Lower leg skin (tissue), 4 donors: ENCODE measurements around the gene SAFB2. TPM values are rescaled to one million over a fixed set of nuclear protein-coding genes. Genes with fewer than 3 reads are reported as not detected.

Source experiments
- DNase-seq, 2 donors: peaks; one replicate each; pipeline ENCODE4 v3.0.0-alpha.2; 2019; ENCODE audit warnings: low spot score in 2 of 2
- H3K4me3 ChIP-seq: fragments of 200-600 bp; sonication (generic); 2 replicates; pipeline ENCODE4 v1.5.1; 2017; ENCODE audit warnings: mild to moderate bottlenecking, low read depth; ENCODE audit not compliant: poor library complexity, severe bottlenecking
- POLR2A ChIP-seq, 2 donors: fragments of 450-650 bp; IDR thresholded peaks; one replicate each; pipeline ENCODE4 v1.6.1; 2016 to 2017; ENCODE audit warnings: antibody characterized with exemption in 2 of 2, mild to moderate bottlenecking in 1 of 2, moderate library complexity in 1 of 2
- WGBS, 2 donors: methylation state at CpG; one replicate each; pipeline ENCODE4 v1.1.5; 2018; 5-methylcytosine and 5-hydroxymethylcytosine counted together
- intact Hi-C: fragments of 100-400 bp; cut with DNase I; formaldehyde crosslinking; loops from one replicate; pipeline ENCODE4 v1.15.0; 2023; ENCODE audit warnings: low total_unique reads
- total RNA-seq, 4 donors: library from RNA; depleted of rRNA; stranded (reverse); fragments of >200 nt; gene quantifications; one replicate each; pipeline ENCODE4 v1.1.0, GENCODE V29; 2016
- TF ChIP-seq, protein P1 (sequence below), 3 donors: fragments of 450-650 bp; IDR thresholded peaks; one replicate each; pipeline ENCODE4 v1.5.1; 2016; ENCODE audit warnings: antibody characterized with exemption in 3 of 3, mild to moderate bottlenecking in 3 of 3, moderate library complexity in 2 of 3

SAFB2 gene
- total RNA-seq, 4 donors from 2014 or later, result 14.0 to 51.2 (median 28.7) TPM

DNA sequence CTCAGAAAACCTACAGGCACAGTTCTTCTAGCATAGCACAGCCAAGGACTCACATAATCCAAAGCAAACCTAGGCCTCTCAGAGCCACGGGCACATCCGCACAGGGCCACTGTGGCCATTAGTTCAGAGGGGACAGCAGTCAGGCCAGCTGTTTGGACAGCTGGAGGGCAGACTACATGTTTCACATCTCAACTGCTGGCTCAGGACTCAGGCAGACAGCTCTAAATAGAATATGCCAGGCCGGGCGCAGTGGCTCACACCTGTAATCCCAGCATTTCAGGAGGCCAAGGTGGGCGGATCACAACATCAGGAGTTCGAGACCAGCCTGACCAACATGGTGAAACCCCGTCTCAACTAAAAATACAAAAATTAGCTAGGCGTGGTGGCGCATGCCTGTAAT lies 26.8 kb downstream of the SAFB2 start:
- no peak for DNase-seq
- H3K4me3 ChIP-seq, result no peak overlapping the region
- intact Hi-C loops, result no loop called here
- no peak for TF ChIP-seq POLR2A (IDR thresholded peaks at IDR 0.05)
- TF ChIP-seq, protein P1, sequence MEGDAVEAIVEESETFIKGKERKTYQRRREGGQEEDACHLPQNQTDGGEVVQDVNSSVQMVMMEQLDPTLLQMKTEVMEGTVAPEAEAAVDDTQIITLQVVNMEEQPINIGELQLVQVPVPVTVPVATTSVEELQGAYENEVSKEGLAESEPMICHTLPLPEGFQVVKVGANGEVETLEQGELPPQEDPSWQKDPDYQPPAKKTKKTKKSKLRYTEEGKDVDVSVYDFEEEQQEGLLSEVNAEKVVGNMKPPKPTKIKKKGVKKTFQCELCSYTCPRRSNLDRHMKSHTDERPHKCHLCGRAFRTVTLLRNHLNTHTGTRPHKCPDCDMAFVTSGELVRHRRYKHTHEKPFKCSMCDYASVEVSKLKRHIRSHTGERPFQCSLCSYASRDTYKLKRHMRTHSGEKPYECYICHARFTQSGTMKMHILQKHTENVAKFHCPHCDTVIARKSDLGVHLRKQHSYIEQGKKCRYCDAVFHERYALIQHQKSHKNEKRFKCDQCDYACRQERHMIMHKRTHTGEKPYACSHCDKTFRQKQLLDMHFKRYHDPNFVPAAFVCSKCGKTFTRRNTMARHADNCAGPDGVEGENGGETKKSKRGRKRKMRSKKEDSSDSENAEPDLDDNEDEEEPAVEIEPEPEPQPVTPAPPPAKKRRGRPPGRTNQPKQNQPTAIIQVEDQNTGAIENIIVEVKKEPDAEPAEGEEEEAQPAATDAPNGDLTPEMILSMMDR (IDR thresholded peaks at IDR 0.05), result no peak
- 94 to 97% methylated on average over 9 of the region's 9 CpGs for WGBS, 2 donors

DNA sequence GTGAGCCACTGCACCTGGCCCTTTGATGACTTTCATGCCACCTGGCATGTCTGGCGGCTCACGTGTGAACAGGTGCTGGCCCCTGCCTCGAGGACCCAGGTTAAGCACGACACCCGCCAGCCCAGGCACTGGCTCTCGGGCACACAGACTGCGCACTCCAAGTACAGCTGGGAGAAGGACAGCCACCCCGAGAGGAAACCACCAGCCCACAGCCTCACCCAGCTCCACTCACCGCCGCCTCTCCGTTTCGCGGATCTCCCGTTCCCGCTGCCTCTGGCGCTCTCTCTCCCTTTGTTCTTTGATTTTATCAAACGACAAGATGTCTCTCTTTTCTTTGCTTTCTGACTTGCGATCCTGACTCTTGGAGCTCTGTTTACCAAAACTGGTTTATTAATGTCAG lies 27.4 kb downstream of the SAFB2 start:
- intact Hi-C loops, result no loop called here

DNA sequence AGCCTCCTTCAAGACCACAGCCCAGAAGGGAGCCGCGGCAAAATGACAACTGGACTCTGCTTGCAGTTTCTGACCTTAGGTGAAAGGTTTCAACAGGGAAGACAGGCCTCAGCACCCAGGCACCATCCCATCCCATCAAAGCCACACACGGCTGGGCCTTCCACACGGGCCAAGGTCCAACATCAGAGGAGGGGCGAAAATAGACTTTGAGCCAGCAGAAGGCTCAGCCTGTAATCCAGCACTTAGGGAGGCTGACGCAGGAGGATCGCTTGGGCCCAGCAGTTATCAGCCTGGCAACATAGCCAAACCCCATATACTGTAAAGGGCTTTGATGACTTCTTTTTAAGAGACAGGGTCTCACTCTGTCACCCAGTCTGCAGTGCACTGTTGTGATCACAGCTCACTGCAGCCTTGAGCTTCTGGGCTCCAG lies 28.0 kb downstream of the SAFB2 start:
- DNase-seq, result no peak
- intact Hi-C loops, result no loop called here
- H3K4me3 ChIP-seq, result no peak overlapping the region
- TF ChIP-seq POLR2A (IDR thresholded peaks at IDR 0.05), result no peak
- TF ChIP-seq, protein P1 (IDR thresholded peaks at IDR 0.05), result no peak
- WGBS, 2 donors, result 94% methylated on average over 7 of the region's 7 CpGs

More for the DNA sequence above, 27.4 kb downstream of the SAFB2 start:
- H3K4me3 ChIP-seq, result no peak overlapping the region
- TF ChIP-seq, protein P1 (IDR thresholded peaks at IDR 0.05), result no peak
- DNase-seq, result no peak
- WGBS, 2 donors, result 88 to 93% methylated on average over 18 of the region's 18 CpGs

DNA sequence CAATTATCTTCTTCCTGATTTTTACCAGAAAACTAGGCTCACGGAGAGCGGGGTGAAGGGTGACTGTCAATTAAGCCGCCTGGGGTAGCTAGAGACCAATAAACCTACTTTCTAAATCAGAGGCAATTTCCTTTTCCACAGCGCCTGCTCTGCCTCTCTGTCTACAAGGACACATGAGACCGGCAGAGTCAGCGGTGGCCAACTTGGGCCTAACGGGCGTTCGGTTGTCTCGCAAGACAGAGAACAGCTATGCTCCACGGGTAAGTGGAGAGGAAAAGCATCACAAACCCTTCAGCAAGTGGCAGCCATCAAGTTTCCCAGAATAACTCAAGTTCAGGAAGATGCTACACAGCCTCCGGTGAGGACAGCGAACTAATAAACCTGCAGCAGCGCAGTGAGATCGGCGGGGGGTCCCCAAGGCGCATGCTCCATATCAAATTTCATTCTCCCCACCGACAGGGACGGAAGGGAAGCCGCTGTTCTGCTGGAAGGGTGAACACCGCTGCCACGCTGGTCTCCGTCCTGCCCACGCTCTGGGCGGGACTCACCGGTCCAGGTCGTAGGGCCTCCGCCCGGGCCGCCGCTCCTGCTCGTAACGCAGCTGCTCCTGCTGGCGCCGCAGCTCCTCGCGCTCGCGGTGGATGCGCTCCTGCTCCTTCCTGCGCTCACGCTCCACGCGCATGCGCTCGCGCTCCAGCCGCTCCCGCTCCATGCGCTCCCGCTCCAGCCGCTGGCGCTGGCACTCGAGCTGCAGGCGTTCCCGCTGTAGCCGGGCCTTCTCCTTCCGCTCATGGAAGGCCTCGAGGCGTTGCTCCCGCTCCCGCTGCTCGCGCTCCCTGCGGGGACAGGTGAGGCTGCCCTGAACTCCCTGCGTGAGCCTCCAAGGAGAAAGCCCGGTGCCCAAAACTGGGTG lies 29.0 kb downstream of the SAFB2 start:
- H3K4me3 ChIP-seq, result no peak overlapping the region
- 94% methylated on average over 67 of the region's 67 CpGs for WGBS, 2 donors
- DNase-seq, result no peak
- intact Hi-C loops, result no loop called here
- no peak for TF ChIP-seq POLR2A (IDR thresholded peaks at IDR 0.05)
- TF ChIP-seq, protein P1 (IDR thresholded peaks at IDR 0.05), result no peak

DNA sequence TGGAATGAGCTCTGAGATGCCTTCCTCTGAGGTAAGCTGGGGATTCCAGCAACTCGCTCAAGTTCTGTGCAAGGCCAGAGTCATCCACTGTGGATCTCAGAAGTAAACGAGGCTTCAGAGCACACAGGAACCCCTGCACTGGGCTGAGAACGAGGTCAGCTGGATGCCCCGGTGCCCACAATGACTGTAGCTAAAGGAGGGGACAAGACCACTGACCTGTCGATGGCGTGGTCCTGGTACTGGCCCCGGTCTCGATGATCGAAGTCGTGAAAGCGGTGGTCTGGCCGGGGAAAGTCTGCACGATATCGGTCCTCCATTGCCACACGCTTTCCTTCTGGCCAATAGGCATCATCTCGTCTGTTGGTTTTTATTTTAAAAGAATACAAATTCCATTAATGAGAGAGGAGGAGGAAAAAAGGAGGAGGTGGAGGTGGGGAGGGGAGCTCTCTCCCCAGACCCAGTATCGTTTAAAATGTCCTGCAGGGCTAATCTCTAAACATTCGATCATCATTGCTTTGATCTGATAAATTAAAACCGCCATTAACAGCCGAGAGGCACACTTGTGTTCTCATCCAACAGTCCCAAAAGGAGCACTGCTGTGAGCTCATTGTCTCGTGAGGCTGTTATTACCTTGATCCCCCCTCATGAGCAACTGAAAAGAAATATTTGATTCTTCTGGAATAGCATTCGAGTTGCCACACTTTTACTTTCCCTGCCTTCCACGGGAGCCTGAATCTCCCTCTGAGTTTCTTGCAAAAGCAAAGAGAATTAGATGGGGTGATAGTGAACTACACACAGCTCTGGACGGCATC lies 29.8 kb downstream of the SAFB2 start:
- no peak for DNase-seq
- 82 to 87% methylated on average over 24 of the region's 24 CpGs for WGBS, 2 donors
- intact Hi-C loops, result no loop called here
- H3K4me3 ChIP-seq, result no peak overlapping the region
- TF ChIP-seq POLR2A (IDR thresholded peaks at IDR 0.05), result no peak
- TF ChIP-seq, protein P1 (IDR thresholded peaks at IDR 0.05), result no peak
